NCI-H2227 (cell line): Measurements from ENCODE around the gene TFE3.

Source experiments
- DNase-seq: peaks from one replicate; lab custom pipeline; 2025; ENCODE audit not compliant: unreplicated experiment; lab: John Stamatoyannopoulos, UW

The TFE3 gene

GRCh38 chrX:49043220-49043986 lies at the start of gene TFE3:
Gene TFE3 (minus strand): TSS chrX:49043357. CDS start chrX:49043226, 131 bp downstream.
- DNase-seq: peak; percentile 100

GRCh38 chrX:49089553-49089952 lies 46.4 kb upstream of the TFE3 start:
- no peak for DNase-seq

GRCh38 chrX:49082271-49082871 lies 39.2 kb upstream of the TFE3 start:
- DNase-seq: no peak

- peak; percentile 83 for DNase-seq
These were observed 36.6 kb upstream of the TFE3 start, which contains the start of gene WDR45 for GRCh38 chrX:49079489-49080428. Gene WDR45 (minus strand): TSS chrX:49079887. CDS start chrX:49078095, 1,792 bp downstream.

GRCh38 chrX:49077941-49078340 lies 34.8 kb upstream of the TFE3 start:
- DNase-seq: no peak

GRCh38 chrX:49075347-49075746 lies 32.2 kb upstream of the TFE3 start:
- DNase-seq: no peak

GRCh38 chrX:49073601-49074575 lies 30.7 kb upstream of the TFE3 start, which contains the start of gene PRAF2:
Gene PRAF2 (minus strand): TSS chrX:49074002. CDS start chrX:49073987, 15 bp downstream.
- peak; percentile 98 for DNase-seq

GRCh38 chrX:49072712-49073095 lies 29.5 kb upstream of the TFE3 start:
- no peak for DNase-seq

GRCh38 chrX:49071877-49072711 lies 28.9 kb upstream of the TFE3 start:
- DNase-seq: peak; percentile 96

GRCh38 chrX:49070988-49071387 lies 27.8 kb upstream of the TFE3 start:
- DNase-seq: no peak

GRCh38 chrX:49069038-49069437 lies 25.9 kb upstream of the TFE3 start:
- no peak for DNase-seq

GRCh38 chrX:49067285-49068120 lies 24.3 kb upstream of the TFE3 start:
- DNase-seq: no peak

- DNase-seq: no peak
These were observed 23.5 kb upstream of the TFE3 start for GRCh38 chrX:49066690-49067089.

- no peak for DNase-seq
These were observed 23.1 kb upstream of the TFE3 start for GRCh38 chrX:49066278-49066677.

GRCh38 chrX:49064735-49065134 lies 21.6 kb upstream of the TFE3 start:
- DNase-seq: no peak

GRCh38 chrX:49064303-49064702 lies 21.1 kb upstream of the TFE3 start:
- DNase-seq: no peak

- DNase-seq: no peak
These were observed 20.6 kb upstream of the TFE3 start for GRCh38 chrX:49063715-49064114.

GRCh38 chrX:49061916-49062315 lies 18.8 kb upstream of the TFE3 start:
- no peak for DNase-seq
